ENCODE data around the gene IMPACT.

The IMPACT gene

DNA sequence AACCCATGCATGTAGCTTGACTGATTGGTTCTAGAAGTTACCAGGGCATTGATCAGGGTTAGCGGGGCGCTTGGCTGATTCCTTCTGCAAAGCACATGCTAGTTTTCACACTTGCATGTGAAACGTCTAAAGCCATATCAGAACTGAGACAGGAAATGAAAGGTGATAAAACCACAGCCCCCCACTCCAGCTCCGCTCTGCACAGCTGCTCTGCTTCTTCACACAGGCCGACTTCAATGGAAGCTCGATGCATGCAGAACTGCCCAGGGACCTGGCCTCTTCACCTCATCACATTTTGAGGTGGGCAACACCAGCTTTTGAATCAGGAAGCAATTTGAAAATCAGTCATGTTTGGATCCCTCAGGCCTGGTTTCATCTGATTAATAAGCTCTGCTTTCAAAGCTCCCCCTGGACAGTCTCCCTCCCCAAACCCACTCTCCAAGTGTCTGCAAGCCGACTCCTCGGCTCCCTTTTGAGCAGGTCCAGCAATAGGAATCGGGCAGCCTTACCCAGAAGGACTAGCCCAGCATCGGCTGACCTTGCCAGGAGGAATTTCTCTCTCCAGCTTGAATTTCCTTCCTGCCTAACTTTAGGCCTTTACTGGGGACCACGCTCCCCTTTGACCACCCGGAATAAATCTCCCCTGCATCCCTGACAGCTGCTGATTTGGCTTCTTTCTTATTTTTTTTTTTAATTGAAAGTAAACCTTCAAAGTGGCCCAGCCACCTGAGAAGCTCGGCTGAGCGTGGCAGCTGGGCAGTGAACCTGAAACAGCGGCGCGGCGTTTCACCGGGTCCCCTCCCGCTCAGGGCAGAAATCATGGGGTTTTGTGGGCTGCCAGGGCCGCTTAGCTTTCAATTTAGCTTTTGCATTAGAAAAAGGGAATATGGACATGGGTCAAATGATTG lies 65.7 kb downstream of the IMPACT start:
- Histone ChIP-seq H3K27me3 (replicated peaks; ENCODE audit: control insufficient read depth, insufficient read depth, low read length, poor library complexity, severe bottlenecking) (no peaks in the 10 kb centered on the region), H3K4me3 (ENCODE audit: insufficient read depth, low read depth, low read length, poor library complexity, severe bottlenecking) (no peak overlapping the region), H3K36me3 (ENCODE audit: control insufficient read depth, insufficient read depth, low read length) (no peaks in the 10 kb centered on the region), H3K27ac (ENCODE audit: insufficient read depth, low read length, poor library complexity, severe bottlenecking) (no peak overlapping the region), H3K9me3 (ENCODE audit: control insufficient read depth, low read length) (no peaks in the 10 kb centered on the region), H3K4me1 (ENCODE audit: control insufficient read depth, insufficient read depth, low read length, poor library complexity, severe bottlenecking) (no peaks in the 10 kb centered on the region)
- no peak for DNase-seq

GRCh38 chr18:24494586-24494985 lies 68.1 kb downstream of the IMPACT start:
- Histone ChIP-seq H3K27ac (ENCODE audit: insufficient read depth, low read length, poor library complexity, severe bottlenecking) (no peak overlapping the region), H3K4me3 (ENCODE audit: insufficient read depth, low read depth, low read length, poor library complexity, severe bottlenecking) (no peak overlapping the region)
- DNase-seq = no peak

DNA sequence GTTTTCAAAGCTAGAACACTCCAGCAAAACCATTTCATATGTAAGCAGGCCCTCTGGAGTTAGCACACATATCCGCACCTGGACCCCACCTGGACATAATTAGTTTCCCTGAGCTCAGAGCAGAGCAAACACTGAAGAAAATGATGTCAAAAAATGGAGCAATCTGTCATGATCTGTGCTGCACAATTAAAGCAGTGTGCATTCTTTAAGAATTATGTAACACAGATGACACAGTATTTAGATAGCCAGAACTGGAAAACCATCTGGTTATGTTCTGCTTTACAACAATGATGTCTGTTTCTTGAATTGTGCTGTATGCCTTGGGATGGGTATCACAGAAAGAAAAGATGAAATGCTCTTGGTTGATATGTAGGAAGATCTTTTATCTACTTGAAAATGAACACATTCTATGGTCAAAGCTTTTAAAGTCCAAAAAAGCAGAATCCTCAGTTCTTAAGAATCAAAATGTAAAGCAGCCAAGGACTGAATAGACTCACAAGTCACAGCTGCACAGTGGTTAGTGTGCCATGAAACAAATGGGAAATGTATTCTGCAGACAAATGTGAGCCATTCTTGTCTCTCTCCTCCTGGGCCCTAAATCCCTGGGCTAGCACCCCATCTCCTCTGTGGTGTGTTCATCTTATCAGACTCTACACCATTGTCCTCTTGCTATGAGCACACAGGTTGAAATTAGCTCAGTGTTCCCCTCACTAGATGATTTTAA lies 70.7 kb downstream of the IMPACT start:
- no peaks in the 10 kb centered on the region for H3K9me3 ChIP-seq (ENCODE audit: control insufficient read depth, low read length)
- no peak overlapping the region for H3K27ac ChIP-seq (ENCODE audit: insufficient read depth, low read length, poor library complexity, severe bottlenecking)
- no peaks in the 10 kb centered on the region for H3K4me1 ChIP-seq (ENCODE audit: control insufficient read depth, insufficient read depth, low read length, poor library complexity, severe bottlenecking)
- no peaks in the 10 kb centered on the region for H3K27me3 ChIP-seq (replicated peaks; ENCODE audit: control insufficient read depth, insufficient read depth, low read length, poor library complexity, severe bottlenecking)
- no peak overlapping the region for H3K4me3 ChIP-seq (ENCODE audit: insufficient read depth, low read depth, low read length, poor library complexity, severe bottlenecking)
- no peak for DNase-seq
- H3K36me3 ChIP-seq (ENCODE audit: control insufficient read depth, insufficient read depth, low read length) = no peaks in the 10 kb centered on the region

More at GRCh38 chr18:24494586-24494985, 68.1 kb downstream of the IMPACT start:
- H3K9me3 ChIP-seq (ENCODE audit: control insufficient read depth, low read length) = no peaks in the 10 kb centered on the region
- H3K27me3 ChIP-seq (replicated peaks; ENCODE audit: control insufficient read depth, insufficient read depth, low read length, poor library complexity, severe bottlenecking) = no peaks in the 10 kb centered on the region
- no peaks in the 10 kb centered on the region for H3K36me3 ChIP-seq (ENCODE audit: control insufficient read depth, insufficient read depth, low read length)
- H3K4me1 ChIP-seq (ENCODE audit: control insufficient read depth, insufficient read depth, low read length, poor library complexity, severe bottlenecking) = no peaks in the 10 kb centered on the region

- Histone ChIP-seq H3K27ac (ENCODE audit: insufficient read depth, low read length, poor library complexity, severe bottlenecking) (no peak overlapping the region), H3K4me3 (ENCODE audit: insufficient read depth, low read depth, low read length, poor library complexity, severe bottlenecking) (no peak overlapping the region), H3K36me3 (ENCODE audit: control insufficient read depth, insufficient read depth, low read length) (no peaks in the 10 kb centered on the region), H3K4me1 (ENCODE audit: control insufficient read depth, insufficient read depth, low read length, poor library complexity, severe bottlenecking) (no peaks in the 10 kb centered on the region), H3K9me3 (ENCODE audit: control insufficient read depth, low read length) (no peaks in the 10 kb centered on the region), H3K27me3 (replicated peaks; ENCODE audit: control insufficient read depth, insufficient read depth, low read length, poor library complexity, severe bottlenecking) (no peaks in the 10 kb centered on the region)
- no peak for DNase-seq
Measured at GRCh38 chr18:24499814-24500213, 73.3 kb downstream of the IMPACT start.

- Histone ChIP-seq H3K27me3 (replicated peaks; ENCODE audit: control insufficient read depth, insufficient read depth, low read length, poor library complexity, severe bottlenecking) (no peaks in the 10 kb centered on the region), H3K36me3 (ENCODE audit: control insufficient read depth, insufficient read depth, low read length) (no peaks in the 10 kb centered on the region), H3K27ac (ENCODE audit: insufficient read depth, low read length, poor library complexity, severe bottlenecking) (no peak overlapping the region), H3K4me1 (ENCODE audit: control insufficient read depth, insufficient read depth, low read length, poor library complexity, severe bottlenecking) (no peaks in the 10 kb centered on the region), H3K4me3 (ENCODE audit: insufficient read depth, low read depth, low read length, poor library complexity, severe bottlenecking) (no peak overlapping the region), H3K9me3 (ENCODE audit: control insufficient read depth, low read length) (no peaks in the 10 kb centered on the region)
- no peak for DNase-seq
Measured at GRCh38 chr18:24500217-24500616, 73.7 kb downstream of the IMPACT start.

DNA sequence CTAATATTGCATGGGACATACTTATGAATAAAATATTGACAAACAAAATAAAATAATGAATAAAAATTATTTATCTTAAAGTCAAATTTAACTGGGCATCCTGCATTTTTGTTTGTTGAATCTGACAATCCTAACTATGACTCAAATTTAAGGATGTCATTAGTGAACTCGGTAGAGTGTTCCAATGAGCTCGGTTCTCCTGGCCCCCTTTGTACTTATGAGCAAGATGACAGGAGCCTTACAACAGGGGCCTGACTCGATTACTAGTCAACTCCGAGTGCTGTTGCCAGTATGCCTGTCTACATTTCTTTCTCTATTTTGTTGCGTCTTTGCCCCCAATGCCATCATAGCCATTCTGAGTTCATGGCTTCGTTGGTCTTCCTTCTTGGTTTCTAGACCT lies 74.3 kb downstream of the IMPACT start:
- Histone ChIP-seq H3K4me1 (ENCODE audit: control insufficient read depth, insufficient read depth, low read length, poor library complexity, severe bottlenecking) (no peaks in the 10 kb centered on the region), H3K27ac (ENCODE audit: insufficient read depth, low read length, poor library complexity, severe bottlenecking) (no peak overlapping the region), H3K9me3 (ENCODE audit: control insufficient read depth, low read length) (no peaks in the 10 kb centered on the region), H3K4me3 (ENCODE audit: insufficient read depth, low read depth, low read length, poor library complexity, severe bottlenecking) (no peak overlapping the region), H3K27me3 (replicated peaks; ENCODE audit: control insufficient read depth, insufficient read depth, low read length, poor library complexity, severe bottlenecking) (no peaks in the 10 kb centered on the region), H3K36me3 (ENCODE audit: control insufficient read depth, insufficient read depth, low read length) (no peaks in the 10 kb centered on the region)
- no peak for DNase-seq

DNA sequence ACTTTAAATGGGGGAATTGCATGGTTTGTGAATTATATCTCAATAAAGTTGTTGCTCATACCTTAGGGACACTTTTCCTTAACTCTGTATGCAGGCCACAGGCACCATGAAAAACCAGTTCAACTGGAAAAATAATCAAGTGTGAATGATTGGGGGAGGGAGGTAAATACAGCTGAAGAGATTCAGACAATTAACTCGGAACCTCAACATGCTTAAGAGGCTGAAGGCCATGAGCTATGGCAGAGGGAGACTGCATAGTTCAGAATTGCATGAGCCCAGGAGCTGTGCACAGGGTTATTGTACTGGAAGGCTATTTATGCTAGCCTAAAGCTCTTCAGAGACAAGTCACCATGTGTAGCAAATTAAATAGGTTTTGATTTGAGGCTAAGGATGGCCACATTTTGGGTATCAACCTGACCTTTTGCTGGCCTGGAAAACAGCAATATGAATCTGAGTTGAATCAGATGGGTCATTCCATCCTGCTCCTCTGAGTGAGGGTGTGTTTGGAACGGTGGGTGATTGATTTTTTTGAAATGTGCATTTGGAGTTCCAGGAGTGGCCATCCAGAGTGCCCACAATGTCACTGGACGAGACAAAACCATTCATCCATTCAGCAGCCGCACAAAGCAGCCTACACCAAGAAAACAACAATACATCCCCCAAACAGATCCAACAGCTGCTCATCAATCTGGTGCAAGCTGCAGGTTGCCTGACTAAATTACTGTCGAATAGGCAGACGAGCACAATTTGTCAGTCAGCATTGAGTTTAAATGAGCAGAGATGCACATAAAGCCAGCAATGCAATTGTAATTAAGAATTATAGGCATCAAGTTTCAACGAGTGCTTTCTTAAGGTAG lies 76.4 kb downstream of the IMPACT start:
- H3K4me3 ChIP-seq (ENCODE audit: insufficient read depth, low read depth, low read length, poor library complexity, severe bottlenecking) = no peak overlapping the region
- H3K27me3 ChIP-seq (replicated peaks; ENCODE audit: control insufficient read depth, insufficient read depth, low read length, poor library complexity, severe bottlenecking) = no peaks in the 10 kb centered on the region
- H3K9me3 ChIP-seq (ENCODE audit: control insufficient read depth, low read length) = no peaks in the 10 kb centered on the region
- H3K36me3 ChIP-seq (ENCODE audit: control insufficient read depth, insufficient read depth, low read length) = no peaks in the 10 kb centered on the region
- no peak for DNase-seq
- H3K4me1 ChIP-seq (ENCODE audit: control insufficient read depth, insufficient read depth, low read length, poor library complexity, severe bottlenecking) = no peaks in the 10 kb centered on the region
- H3K27ac ChIP-seq (ENCODE audit: insufficient read depth, low read length, poor library complexity, severe bottlenecking) = no peak overlapping the region

All from effector memory CD4-positive, alpha-beta T cell (primary cell).